Central memory CD8-positive, alpha-beta T cell (primary cell): ENCODE data around the gene ZNF426.
"Not testable (repeated sequence)": the region's sequence is repeated elsewhere in the genome, so short reads cannot be mapped to it uniquely, and the experiment has no call there.

ENCODE experiments used
- ATAC-seq: fragments of 150-1000 bp; cut with Tn5 transposase; replicated peaks from 2 replicates; pipeline ENCODE4 v1.10.0; 2022; ENCODE audit warnings: mild to moderate bottlenecking, moderate FRiP score, moderate number of reproducible peaks; ENCODE audit not compliant: poor library complexity, severe bottlenecking; ENCODE audit errors: extremely low read depth
- DNase-seq, 2 donors: peaks; one replicate each; pipeline ENCODE4 v3.0.0; 2021; ENCODE audit warnings: low spot score in 2 of 2
- H3K27ac Mint-ChIP-seq: one replicate; pipeline ENCODE4 v1.8.0; 2022; ENCODE audit warnings: low read depth, mild to moderate bottlenecking, moderate library complexity, mixed read lengths
- H3K27me3 Mint-ChIP-seq: one replicate; pipeline ENCODE4 v1.8.0; 2022; ENCODE audit warnings: mixed read lengths
- H3K36me3 Mint-ChIP-seq: one replicate; pipeline ENCODE4 v1.8.0; 2022; ENCODE audit warnings: mild to moderate bottlenecking, moderate library complexity, mixed read lengths; ENCODE audit not compliant: insufficient read depth
- H3K4me1 Mint-ChIP-seq: one replicate; pipeline ENCODE4 v1.8.0; 2022; ENCODE audit warnings: mixed read lengths
- H3K4me3 Mint-ChIP-seq: one replicate; pipeline ENCODE4 v1.8.0; 2022; ENCODE audit warnings: mild to moderate bottlenecking, moderate library complexity, mixed read lengths
- H3K9me3 Mint-ChIP-seq: one replicate; pipeline ENCODE4 v1.8.0; 2022; ENCODE audit warnings: mixed read lengths

Gene ZNF426

DNA sequence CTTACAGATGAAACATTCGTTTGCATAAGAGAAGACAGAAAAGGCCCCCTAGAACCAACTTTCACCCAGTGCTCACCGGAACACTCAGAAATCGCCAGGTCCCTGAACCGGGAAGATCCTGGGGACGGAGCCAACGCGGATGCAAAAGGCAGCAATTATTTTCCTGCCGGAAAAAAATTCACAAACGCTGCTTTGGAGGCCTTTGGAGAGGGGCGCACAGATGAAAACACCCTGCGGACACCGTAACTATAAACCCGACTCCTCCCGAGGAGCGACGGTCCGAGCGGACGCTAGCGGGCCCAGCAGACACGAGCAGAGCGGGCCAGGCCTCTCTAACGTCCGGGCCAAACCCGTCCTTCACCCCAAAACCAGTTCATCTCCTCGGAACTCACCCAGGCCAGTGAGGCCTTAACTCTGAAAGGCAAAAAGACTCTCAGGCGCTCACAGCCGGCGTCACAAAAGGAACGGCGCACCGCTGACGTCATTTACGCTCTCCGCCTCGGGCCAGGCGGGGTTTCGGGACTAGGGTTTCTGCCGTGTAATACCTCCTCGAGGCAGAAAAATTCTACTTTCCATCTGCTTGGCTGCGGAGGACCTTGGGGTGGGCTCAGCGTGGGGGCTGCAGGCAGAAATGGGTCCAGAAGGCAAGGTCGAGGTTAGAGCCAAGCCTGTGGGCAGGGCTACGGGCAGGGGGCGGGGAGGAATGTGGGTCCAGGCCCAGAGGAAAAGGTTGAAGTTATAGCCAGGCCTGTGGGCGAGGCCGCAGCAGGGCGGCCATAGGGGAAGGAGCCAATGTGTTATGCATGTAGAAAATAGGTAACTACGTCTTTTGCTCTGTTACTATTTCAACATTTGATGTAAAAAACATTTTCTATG lies at the start of gene ZNF426:
TSS of gene ZNF426 (minus strand) at position 463 of the 876 bp plus-strand sequence. CDS start 2,413 bp downstream, outside the sequence.
- ATAC-seq (peak; percentile 94), DNase-seq (peak; percentile 68 to 90)
- H3K4me3 Mint-ChIP-seq, result peak within 1 kb of the TSS; percentile 99
- H3K4me1 Mint-ChIP-seq, result peaks cover 26% of the 10 kb centered on the region
- H3K36me3 Mint-ChIP-seq, result peaks cover 32% of the 10 kb centered on the region
- H3K27ac Mint-ChIP-seq, result peak within 1 kb of the TSS; percentile 96
- H3K9me3 Mint-ChIP-seq, result peaks cover 10% of the 10 kb centered on the region
- no peaks in the 10 kb centered on the region for H3K27me3 Mint-ChIP-seq

DNA sequence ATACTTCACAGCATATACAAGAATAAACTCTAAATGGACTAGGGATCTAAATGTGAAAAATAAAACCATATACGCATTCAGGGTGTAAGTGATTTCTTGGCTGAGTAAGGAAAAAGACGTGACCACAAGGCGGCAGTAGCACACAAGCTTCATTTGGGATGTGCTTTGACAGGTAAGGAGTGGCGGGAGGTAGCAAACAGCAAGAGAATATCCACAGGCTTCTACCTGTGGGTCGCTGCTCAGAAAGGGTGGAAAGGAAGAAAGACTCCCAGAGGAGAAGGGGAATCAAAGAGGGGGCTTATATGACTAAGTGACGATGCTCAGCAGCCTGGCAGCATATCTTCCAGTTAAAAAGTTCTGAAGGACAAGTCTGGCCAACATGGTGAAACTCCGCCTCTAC lies 48.3 kb upstream of the ZNF426 start:
- DNase-seq (peak; percentile 53 to 60), ATAC-seq (no peak)
- Mint-ChIP-seq H3K27ac (no peak overlapping the region), H3K4me1 (peaks cover 18% of the 10 kb centered on the region), H3K36me3 (peaks cover 14% of the 10 kb centered on the region), H3K4me3 (no peak overlapping the region), H3K27me3 (peaks cover 12% of the 10 kb centered on the region), H3K9me3 (no peaks in the 10 kb centered on the region)

DNA sequence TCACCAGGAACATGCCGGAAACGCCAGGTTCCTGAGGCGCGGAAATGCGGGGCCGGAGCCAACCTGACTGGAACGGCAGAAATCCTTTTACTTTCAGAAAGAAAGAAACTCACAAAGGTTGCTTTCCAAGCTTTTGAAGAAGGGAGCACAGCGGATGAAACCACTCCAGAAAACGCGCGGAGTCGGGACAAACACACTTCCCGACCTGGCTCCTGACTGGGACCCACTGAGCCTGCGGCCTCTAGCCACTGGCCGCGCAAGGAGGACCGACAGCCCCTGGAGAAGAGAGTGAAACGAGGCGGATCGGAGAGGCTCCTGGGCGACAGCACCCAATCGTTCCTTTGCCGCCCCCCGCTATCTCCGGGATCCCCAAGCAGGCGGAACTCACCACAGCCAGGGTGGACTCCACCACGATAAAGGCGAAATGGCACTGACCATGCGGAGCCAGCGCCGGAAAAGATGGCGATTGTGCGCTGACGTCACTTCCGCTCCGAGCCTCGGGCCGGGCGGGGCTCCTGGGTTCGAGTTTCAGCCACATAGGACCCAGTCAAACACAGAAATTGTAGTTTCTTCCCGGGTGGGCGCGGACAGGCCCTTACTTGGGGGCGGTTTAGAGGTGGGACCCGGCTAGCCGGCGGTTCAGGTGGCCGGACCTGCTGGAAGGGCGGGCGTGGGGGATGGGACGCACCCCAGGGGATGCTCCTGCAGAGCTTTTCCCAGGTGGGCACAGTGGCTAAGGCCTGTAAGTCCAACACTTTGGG lies 45.8 kb upstream of the ZNF426 start, which contains the start of gene ZNF121:
TSS of gene ZNF121 (minus strand) at position 432 of the 761 bp plus-strand sequence. CDS start 16,407 bp downstream, outside the sequence.
- Mint-ChIP-seq H3K4me3 (peak within 1 kb of the TSS; percentile 95), H3K9me3 (no peaks in the 10 kb centered on the region), H3K27ac (peak within 1 kb of the TSS; percentile 97), H3K36me3 (peaks cover 16% of the 10 kb centered on the region), H3K4me1 (peaks cover 34% of the 10 kb centered on the region), H3K27me3 (no peaks in the 10 kb centered on the region)
- ATAC-seq (peak; percentile 74), DNase-seq (peak; percentile 62 to 69)

DNA sequence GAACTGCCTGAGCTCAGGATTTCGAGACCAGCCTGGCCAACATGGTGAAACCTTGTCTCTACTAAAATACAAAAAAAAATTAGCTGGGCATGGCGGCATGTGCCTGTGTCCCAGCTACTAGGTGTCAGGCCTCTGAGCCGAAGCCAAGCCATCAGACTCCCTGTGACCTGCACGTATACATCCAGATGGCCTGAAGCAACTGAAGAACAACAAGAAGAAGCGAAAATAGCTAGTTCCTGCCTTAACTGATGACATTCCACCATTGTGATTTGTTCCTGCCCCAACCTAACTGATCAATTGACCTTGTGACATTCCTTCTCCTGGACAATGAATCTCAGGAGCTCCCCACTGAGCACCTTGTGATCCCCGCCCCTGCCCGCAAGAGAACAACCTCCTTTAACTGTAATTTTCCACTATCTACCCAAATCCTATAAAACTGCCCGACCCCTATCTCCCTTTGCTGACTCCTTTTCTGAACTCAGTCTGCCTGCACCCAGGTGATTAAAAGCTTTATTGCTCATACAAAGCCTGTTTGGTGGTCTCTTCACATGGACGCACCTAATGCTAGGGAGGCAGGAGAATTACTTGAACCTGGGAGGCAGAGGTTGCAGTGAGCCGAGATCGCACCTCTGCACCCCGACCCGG lies 43.8 kb upstream of the ZNF426 start:
- peaks cover 47% of the 10 kb centered on the region for H3K4me1 Mint-ChIP-seq
- H3K36me3 Mint-ChIP-seq, result peaks cover 26% of the 10 kb centered on the region
- peak overlapping the region; percentile 5 for H3K27ac Mint-ChIP-seq
- not testable (repeated sequence) for ATAC-seq, H3K27me3 Mint-ChIP-seq, DNase-seq, H3K9me3 Mint-ChIP-seq
- H3K4me3 Mint-ChIP-seq, result peak overlapping the region; percentile 64

DNA sequence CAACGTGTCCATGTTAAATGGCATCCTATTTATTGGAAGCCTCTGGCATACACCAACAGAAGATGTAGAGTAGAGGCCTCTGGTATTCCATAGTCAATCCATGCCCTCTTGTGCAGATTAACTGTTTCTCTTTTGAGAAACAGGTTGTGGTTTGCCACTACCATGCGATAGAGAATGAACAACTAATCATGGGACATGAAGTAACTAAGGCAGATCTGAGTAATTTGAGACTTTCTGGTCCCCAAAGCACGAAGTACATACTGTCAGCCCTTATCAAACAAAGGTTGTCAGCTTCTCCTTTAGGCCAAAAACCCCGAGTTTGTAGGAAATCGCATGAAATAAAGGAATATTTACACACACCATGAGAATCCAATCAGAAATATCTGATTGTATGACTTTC lies 42.3 kb upstream of the ZNF426 start:
- Mint-ChIP-seq H3K36me3 (peaks cover 33% of the 10 kb centered on the region), H3K27me3 (no peaks in the 10 kb centered on the region), H3K4me3 (no peak overlapping the region), H3K4me1 (peaks cover 55% of the 10 kb centered on the region), H3K27ac (no peak overlapping the region), H3K9me3 (no peaks in the 10 kb centered on the region)
- DNase-seq (no peak), ATAC-seq (no peak)

DNA sequence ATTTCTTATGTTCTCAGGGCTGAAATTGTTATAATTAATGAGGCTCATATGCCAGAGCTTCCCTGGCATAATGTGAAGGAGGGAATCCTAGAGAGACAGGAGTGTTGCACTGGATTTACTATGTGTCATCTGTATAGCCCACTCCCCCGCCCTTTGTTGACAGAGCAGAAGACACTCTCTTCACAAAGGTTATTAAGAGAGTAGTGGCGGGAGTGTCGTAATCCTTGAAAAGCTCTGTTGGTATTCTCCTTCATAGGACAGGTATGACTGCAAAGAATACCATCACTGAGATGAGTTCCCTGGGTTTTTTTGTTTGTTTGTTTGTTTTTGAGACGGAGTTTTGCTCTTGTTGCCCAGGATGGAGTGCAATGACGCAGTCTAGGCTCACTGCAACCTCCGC lies 31.8 kb upstream of the ZNF426 start:
- H3K4me3 Mint-ChIP-seq, result no peak overlapping the region
- peaks cover 33% of the 10 kb centered on the region for H3K36me3 Mint-ChIP-seq
- peaks cover 10% of the 10 kb centered on the region for H3K4me1 Mint-ChIP-seq
- no peak for ATAC-seq
- no peak for DNase-seq
- peaks cover 28% of the 10 kb centered on the region for H3K9me3 Mint-ChIP-seq
- H3K27ac Mint-ChIP-seq, result no peak overlapping the region
- no peaks in the 10 kb centered on the region for H3K27me3 Mint-ChIP-seq

DNA sequence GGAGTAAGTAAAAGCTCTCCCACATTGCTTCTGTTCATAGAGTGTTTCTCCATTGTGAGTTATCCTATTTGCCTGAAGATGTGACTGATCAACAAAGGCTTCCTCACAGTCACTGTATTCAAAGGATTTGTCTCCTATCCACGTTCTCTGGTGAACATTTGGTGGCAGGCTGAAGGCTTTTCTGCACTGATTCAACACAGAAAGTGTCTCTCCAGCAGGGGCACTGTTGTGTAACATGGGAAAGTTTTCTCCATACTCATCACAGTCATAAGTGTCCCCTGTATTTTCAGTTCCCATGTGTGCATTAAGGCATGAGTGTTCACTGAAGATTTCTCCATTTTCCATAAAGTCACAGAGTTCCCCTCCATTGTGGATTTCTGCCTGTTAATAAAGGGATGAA lies 28.3 kb upstream of the ZNF426 start:
- Mint-ChIP-seq H3K9me3 (peaks cover 12% of the 10 kb centered on the region), H3K4me1 (no peaks in the 10 kb centered on the region), H3K27me3 (no peaks in the 10 kb centered on the region), H3K36me3 (peaks cover 40% of the 10 kb centered on the region), H3K4me3 (no peak overlapping the region), H3K27ac (no peak overlapping the region)
- DNase-seq (no peak), ATAC-seq (no peak)

DNA sequence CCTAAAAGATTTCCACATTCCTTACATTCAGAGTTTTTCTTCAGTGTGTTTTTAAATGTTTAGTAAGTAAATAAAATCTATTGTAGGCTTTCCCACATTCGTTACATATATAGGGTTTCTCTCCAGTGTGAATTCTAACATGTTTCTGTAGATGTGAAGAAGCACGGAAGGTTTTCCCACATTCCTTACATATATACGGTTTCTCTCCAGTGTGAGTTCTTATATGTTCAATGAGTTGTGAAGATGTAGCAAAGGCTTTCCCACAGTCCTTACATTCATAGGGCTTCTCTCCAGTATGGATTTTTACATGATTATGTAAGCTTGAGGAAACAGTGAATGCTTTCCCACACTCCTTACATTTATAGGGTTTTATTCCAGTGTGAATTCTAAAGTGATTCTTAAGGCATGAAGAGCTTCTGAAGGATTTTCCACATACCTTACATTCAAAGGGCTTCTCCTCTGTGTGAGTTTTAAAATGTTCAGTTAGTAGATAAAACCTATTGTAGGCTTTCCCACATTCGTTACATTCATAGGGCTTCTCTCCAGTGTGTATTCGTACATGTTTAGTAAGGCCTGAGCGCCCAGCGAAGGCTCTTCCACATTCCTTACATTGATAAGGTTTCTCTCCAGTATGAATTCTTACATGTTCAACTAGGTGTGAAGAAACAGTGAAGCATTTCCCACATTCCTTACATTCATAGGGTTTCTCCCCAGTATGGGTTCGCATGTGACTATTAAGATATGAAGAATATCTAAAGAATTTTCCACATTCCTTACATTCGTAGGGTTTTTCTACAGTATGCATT lies 27.7 kb upstream of the ZNF426 start:
- no peak overlapping the region for H3K27ac Mint-ChIP-seq

DNA sequence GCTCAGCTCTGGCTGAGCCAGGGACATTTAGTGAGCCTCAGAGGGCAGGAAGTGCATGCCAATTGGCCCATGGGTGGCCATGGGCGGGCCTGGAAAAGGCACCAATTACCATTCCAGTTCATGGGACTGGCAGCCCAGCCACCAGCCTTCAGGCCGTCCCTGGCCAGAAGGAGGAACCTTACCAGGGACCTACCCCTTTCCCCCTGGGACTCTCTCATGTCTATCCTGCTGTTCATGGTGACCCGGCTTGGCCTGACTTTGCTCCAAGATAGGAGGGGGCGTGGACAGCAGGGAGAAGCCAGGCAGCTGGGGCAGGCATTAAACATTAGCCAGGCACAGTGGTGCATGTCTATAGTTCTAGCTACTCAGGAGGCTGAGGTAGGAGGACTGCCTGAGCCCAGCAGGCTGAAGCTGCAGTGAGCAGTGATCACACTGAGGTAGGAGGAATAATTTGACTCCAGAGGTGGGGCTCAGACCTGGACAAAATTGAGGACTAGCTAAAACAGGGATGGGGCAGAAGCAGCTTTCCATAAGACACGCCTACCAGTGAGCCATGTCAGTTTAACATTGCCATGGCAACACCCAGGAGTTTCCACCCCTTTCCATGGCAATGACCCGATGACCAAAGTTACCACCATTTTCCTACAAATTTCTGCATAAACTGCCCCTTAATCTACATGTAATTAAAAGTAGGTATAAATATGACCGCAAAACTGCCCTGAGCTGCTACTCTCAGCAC lies 14.3 kb upstream of the ZNF426 start:
- no peak for DNase-seq
- Mint-ChIP-seq H3K4me3 (no peak overlapping the region), H3K27ac (no peak overlapping the region), H3K36me3 (no peaks in the 10 kb centered on the region), H3K4me1 (no peaks in the 10 kb centered on the region), H3K9me3 (peaks cover 11% of the 10 kb centered on the region), H3K27me3 (no peaks in the 10 kb centered on the region)
- no peak for ATAC-seq

More for the DNA sequence above, 27.7 kb upstream of the ZNF426 start:
- H3K36me3 Mint-ChIP-seq, result peaks cover 38% of the 10 kb centered on the region
- no peak for DNase-seq
- H3K9me3 Mint-ChIP-seq, result peaks cover 12% of the 10 kb centered on the region
- no peaks in the 10 kb centered on the region for H3K27me3 Mint-ChIP-seq
- no peak overlapping the region for H3K4me3 Mint-ChIP-seq
- no peak for ATAC-seq
- no peaks in the 10 kb centered on the region for H3K4me1 Mint-ChIP-seq

DNA sequence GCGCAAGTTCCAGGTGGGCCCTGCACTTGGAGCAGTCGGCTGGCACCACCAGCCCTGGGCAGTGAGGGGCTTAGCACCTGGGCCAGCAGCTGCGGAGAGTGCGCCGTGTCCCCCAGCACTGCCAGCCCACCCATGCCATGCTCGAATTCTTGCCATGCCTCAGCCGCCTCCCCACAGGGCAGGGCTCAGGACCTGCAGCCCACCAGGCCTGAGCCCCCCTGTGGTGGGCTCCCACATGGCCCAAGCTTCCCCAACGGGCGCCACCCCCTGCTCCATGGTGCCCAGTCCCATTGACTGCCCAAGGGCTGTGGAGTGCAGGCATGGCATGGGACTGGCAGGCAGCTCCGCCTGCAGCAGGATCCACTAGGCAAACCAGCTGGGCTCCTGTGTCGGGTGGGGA lies 9.4 kb upstream of the ZNF426 start:
- Mint-ChIP-seq H3K4me1 (no peaks in the 10 kb centered on the region), H3K27ac (no peak overlapping the region), H3K36me3 (no peaks in the 10 kb centered on the region), H3K4me3 (no peak overlapping the region), H3K27me3 (no peaks in the 10 kb centered on the region), H3K9me3 (peaks cover 15% of the 10 kb centered on the region)
- ATAC-seq (no peak), DNase-seq (no peak)

DNA sequence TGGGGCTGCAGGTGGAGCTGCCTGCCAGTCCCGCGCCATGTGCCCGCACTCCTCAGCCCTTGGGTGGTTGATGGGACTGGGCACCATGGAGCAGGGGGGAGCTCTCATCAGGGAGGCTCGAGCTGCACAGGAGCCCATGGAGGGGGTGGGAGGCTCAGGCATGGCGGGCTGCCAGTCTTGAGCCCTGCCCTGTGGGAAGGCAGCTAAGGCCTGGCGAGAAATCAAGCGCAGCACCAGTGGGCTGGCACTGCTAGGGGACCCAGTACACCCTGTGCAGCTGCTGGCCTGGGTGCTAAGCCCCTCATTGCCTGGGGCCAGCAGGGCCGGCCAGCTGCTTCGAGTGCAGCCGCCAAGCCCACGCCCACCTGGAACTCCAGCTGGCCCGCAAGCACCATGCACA lies 2.8 kb upstream of the ZNF426 start:
- not testable (repeated sequence) for H3K27ac Mint-ChIP-seq, DNase-seq, H3K27me3 Mint-ChIP-seq, ATAC-seq, H3K4me3 Mint-ChIP-seq, H3K36me3 Mint-ChIP-seq
- peaks cover 10% of the 10 kb centered on the region for H3K9me3 Mint-ChIP-seq
- H3K4me1 Mint-ChIP-seq, result peaks cover 26% of the 10 kb centered on the region
